ENCODE data around the gene KIRREL1.

Gene KIRREL1

GRCh38 chr1:158037866-158038359 is 44.5 kb downstream of the KIRREL1 start:
- POLR2A ChIA-PET = no interaction called here
- Histone ChIP-seq H3K4me1 (ENCODE audit: control extremely low read depth in 1 of 4, control insufficient read depth in 4 of 4, insufficient read depth in 4 of 4, low read length in 3 of 4) (peaks cover 0 to 8% (median 4%) of the 10 kb centered on the region in 4 experiments), H3K27ac (ENCODE audit: insufficient read depth in 1 of 2, low read depth in 1 of 2, low read length in 2 of 2, poor library complexity in 1 of 2, severe bottlenecking in 2 of 2) (no peak overlapping the region), H3K9me3 (ENCODE audit: control extremely low read depth in 1 of 5, control insufficient read depth in 4 of 5, insufficient read depth in 2 of 5, low read depth in 1 of 5, low read length in 4 of 5) (no peaks in the 10 kb centered on the region), H3K27me3 (replicated peaks in 2 of 5; ENCODE audit: control insufficient read depth in 4 of 5, insufficient read depth in 5 of 5, low read length in 4 of 5) (no peaks in the 10 kb centered on the region), H3K4me3 (ENCODE audit: control insufficient read depth in 1 of 7, extremely low read depth in 1 of 7, insufficient read depth in 4 of 7, low read depth in 2 of 7, low read length in 6 of 7) (no peak overlapping the region), H3K36me3 (ENCODE audit: control insufficient read depth in 4 of 4, insufficient read depth in 4 of 4, low read length in 3 of 4) (no peaks in the 10 kb centered on the region)
- CTCF ChIA-PET = interaction anchor here (1.1 to 9.9 kb wide), 12 partner anchors 10 to 85 kb away, joined by 3 to 103 read pairs (median 6); partner anchors contain the start of gene KIRREL1
- WGBS (ENCODE audit: insufficient coverage) = 45% methylated on average over 9 of the region's 9 CpGs
- no peak for DNase-seq

GRCh38 chr1:158038793-158039192 is 45.3 kb downstream of the KIRREL1 start:
- POLR2A ChIA-PET = no interaction called here
- no peak for DNase-seq
- H3K4me3 ChIP-seq (ENCODE audit: control insufficient read depth in 1 of 7, extremely low read depth in 1 of 7, insufficient read depth in 4 of 7, low read depth in 2 of 7, low read length in 6 of 7) = no peak overlapping the region
- H3K36me3 ChIP-seq (ENCODE audit: control insufficient read depth in 4 of 4, insufficient read depth in 4 of 4, low read length in 3 of 4) = no peaks in the 10 kb centered on the region
- H3K27ac ChIP-seq (ENCODE audit: insufficient read depth in 1 of 2, low read depth in 1 of 2, low read length in 2 of 2, poor library complexity in 1 of 2, severe bottlenecking in 2 of 2) = no peak overlapping the region
- no peaks in the 10 kb centered on the region for H3K27me3 ChIP-seq (replicated peaks in 2 of 5; ENCODE audit: control insufficient read depth in 4 of 5, insufficient read depth in 5 of 5, low read length in 4 of 5)
- CTCF ChIA-PET = interaction anchor here (1.0 to 9.9 kb wide), 8 partner anchors 9 to 86 kb away, joined by 3 to 103 read pairs (median 4); partner anchors contain the start of gene KIRREL1
- peaks cover 0 to 8% (median 4%) of the 10 kb centered on the region in 4 experiments for H3K4me1 ChIP-seq (ENCODE audit: control extremely low read depth in 1 of 4, control insufficient read depth in 4 of 4, insufficient read depth in 4 of 4, low read length in 3 of 4)
- 99% methylated on average over 8 of the region's 8 CpGs for WGBS (ENCODE audit: insufficient coverage)
- H3K9me3 ChIP-seq (ENCODE audit: control extremely low read depth in 1 of 5, control insufficient read depth in 4 of 5, insufficient read depth in 2 of 5, low read depth in 1 of 5, low read length in 4 of 5) = no peaks in the 10 kb centered on the region

GRCh38 chr1:158039380-158039779 is 45.9 kb downstream of the KIRREL1 start:
- Histone ChIP-seq H3K36me3 (ENCODE audit: control insufficient read depth in 4 of 4, insufficient read depth in 4 of 4, low read length in 3 of 4) (no peaks in the 10 kb centered on the region), H3K27me3 (replicated peaks in 2 of 5; ENCODE audit: control insufficient read depth in 4 of 5, insufficient read depth in 5 of 5, low read length in 4 of 5) (no peaks in the 10 kb centered on the region), H3K27ac (ENCODE audit: insufficient read depth in 1 of 2, low read depth in 1 of 2, low read length in 2 of 2, poor library complexity in 1 of 2, severe bottlenecking in 2 of 2) (no peak overlapping the region), H3K9me3 (ENCODE audit: control extremely low read depth in 1 of 5, control insufficient read depth in 4 of 5, insufficient read depth in 2 of 5, low read depth in 1 of 5, low read length in 4 of 5) (no peaks in the 10 kb centered on the region), H3K4me3 (ENCODE audit: control insufficient read depth in 1 of 7, extremely low read depth in 1 of 7, insufficient read depth in 4 of 7, low read depth in 2 of 7, low read length in 6 of 7) (no peak overlapping the region), H3K4me1 (ENCODE audit: control extremely low read depth in 1 of 4, control insufficient read depth in 4 of 4, insufficient read depth in 4 of 4, low read length in 3 of 4) (peaks cover 0 to 8% (median 4%) of the 10 kb centered on the region in 4 experiments)
- 100% methylated on average over 1 of the region's 5 CpGs for WGBS (ENCODE audit: insufficient coverage)
- no peak for DNase-seq
- CTCF ChIA-PET = interaction anchor here (1.0 to 9.9 kb wide), 8 partner anchors 10 to 85 kb away, joined by 3 to 103 read pairs (median 4); partner anchors contain the start of gene KIRREL1
- POLR2A ChIA-PET = no interaction called here

- Histone ChIP-seq H3K9me3 (ENCODE audit: control extremely low read depth in 1 of 5, control insufficient read depth in 4 of 5, insufficient read depth in 2 of 5, low read depth in 1 of 5, low read length in 4 of 5) (no peaks in the 10 kb centered on the region), H3K4me3 (ENCODE audit: control insufficient read depth in 1 of 7, extremely low read depth in 1 of 7, insufficient read depth in 4 of 7, low read depth in 2 of 7, low read length in 6 of 7) (no peak overlapping the region), H3K4me1 (ENCODE audit: control extremely low read depth in 1 of 4, control insufficient read depth in 4 of 4, insufficient read depth in 4 of 4, low read length in 3 of 4) (peaks cover 0 to 8% (median 4%) of the 10 kb centered on the region in 4 experiments), H3K27ac (ENCODE audit: insufficient read depth in 1 of 2, low read depth in 1 of 2, low read length in 2 of 2, poor library complexity in 1 of 2, severe bottlenecking in 2 of 2) (no peak overlapping the region), H3K36me3 (ENCODE audit: control insufficient read depth in 4 of 4, insufficient read depth in 4 of 4, low read length in 3 of 4) (no peaks in the 10 kb centered on the region), H3K27me3 (replicated peaks in 2 of 5; ENCODE audit: control insufficient read depth in 4 of 5, insufficient read depth in 5 of 5, low read length in 4 of 5) (no peaks in the 10 kb centered on the region)
- no peak for DNase-seq
- ChIA-PET POLR2A (no interaction called here), CTCF (interaction anchor here (0.8 to 9.9 kb wide), 6 partner anchors 14 to 85 kb away, joined by 3 to 103 read pairs (median 5); partner anchors contain the start of gene KIRREL1)
Observed at GRCh38 chr1:158040323-158040722, 46.9 kb downstream of the KIRREL1 start.

GRCh38 chr1:158043232-158043631 is 49.8 kb downstream of the KIRREL1 start:
- WGBS (ENCODE audit: insufficient coverage) = 89% methylated on average over 3 of the region's 5 CpGs
- ChIA-PET CTCF (interaction anchor here (0.9 to 3.2 kb wide), 6 partner anchors 9 to 51 kb away, joined by 3 to 12 read pairs (median 4); partner anchors contain the start of gene KIRREL1), POLR2A (no interaction called here)
- no peak for DNase-seq
- no peaks in the 10 kb centered on the region for H3K36me3 ChIP-seq (ENCODE audit: control insufficient read depth in 4 of 4, insufficient read depth in 4 of 4, low read length in 3 of 4)
- peaks cover 0 to 2% (median 0%) of the 10 kb centered on the region in 4 experiments for H3K4me1 ChIP-seq (ENCODE audit: control extremely low read depth in 1 of 4, control insufficient read depth in 4 of 4, insufficient read depth in 4 of 4, low read length in 3 of 4)
- H3K9me3 ChIP-seq (ENCODE audit: control extremely low read depth in 1 of 5, control insufficient read depth in 4 of 5, insufficient read depth in 2 of 5, low read depth in 1 of 5, low read length in 4 of 5) = no peaks in the 10 kb centered on the region
- H3K27me3 ChIP-seq (replicated peaks in 2 of 5; ENCODE audit: control insufficient read depth in 4 of 5, insufficient read depth in 5 of 5, low read length in 4 of 5) = no peaks in the 10 kb centered on the region
- H3K27ac ChIP-seq (ENCODE audit: insufficient read depth in 1 of 2, low read depth in 1 of 2, low read length in 2 of 2, poor library complexity in 1 of 2, severe bottlenecking in 2 of 2) = no peak overlapping the region
- H3K4me3 ChIP-seq (ENCODE audit: control insufficient read depth in 1 of 7, extremely low read depth in 1 of 7, insufficient read depth in 4 of 7, low read depth in 2 of 7, low read length in 6 of 7) = no peak overlapping the region

- H3K9me3 ChIP-seq (ENCODE audit: control extremely low read depth in 1 of 5, control insufficient read depth in 4 of 5, insufficient read depth in 2 of 5, low read depth in 1 of 5, low read length in 4 of 5) = no peaks in the 10 kb centered on the region
- ChIA-PET CTCF (interaction anchor here (1.1 to 3.2 kb wide), 5 partner anchors 9 to 54 kb away, joined by 3 to 12 read pairs (median 8); no protein-coding TSS in a partner anchor), POLR2A (no interaction called here)
- 85% methylated on average over 2 of the region's 2 CpGs for WGBS (ENCODE audit: insufficient coverage)
- no peak overlapping the region for H3K4me3 ChIP-seq (ENCODE audit: control insufficient read depth in 1 of 7, extremely low read depth in 1 of 7, insufficient read depth in 4 of 7, low read depth in 2 of 7, low read length in 6 of 7)
- H3K36me3 ChIP-seq (ENCODE audit: control insufficient read depth in 4 of 4, insufficient read depth in 4 of 4, low read length in 3 of 4) = no peaks in the 10 kb centered on the region
- H3K27ac ChIP-seq (ENCODE audit: insufficient read depth in 1 of 2, low read depth in 1 of 2, low read length in 2 of 2, poor library complexity in 1 of 2, severe bottlenecking in 2 of 2) = no peak overlapping the region
- no peaks in the 10 kb centered on the region for H3K4me1 ChIP-seq (ENCODE audit: control extremely low read depth in 1 of 4, control insufficient read depth in 4 of 4, insufficient read depth in 4 of 4, low read length in 3 of 4)
- no peaks in the 10 kb centered on the region for H3K27me3 ChIP-seq (replicated peaks in 2 of 5; ENCODE audit: control insufficient read depth in 4 of 5, insufficient read depth in 5 of 5, low read length in 4 of 5)
- no peak for DNase-seq
Observed at GRCh38 chr1:158045639-158046038, 52.2 kb downstream of the KIRREL1 start.

- WGBS (ENCODE audit: insufficient coverage) = 72% methylated on average over 4 of the region's 4 CpGs
- no peak overlapping the region for H3K27ac ChIP-seq (ENCODE audit: insufficient read depth in 1 of 2, low read depth in 1 of 2, low read length in 2 of 2, poor library complexity in 1 of 2, severe bottlenecking in 2 of 2)
- POLR2A ChIA-PET = no interaction called here
- no peaks in the 10 kb centered on the region for H3K27me3 ChIP-seq (replicated peaks in 2 of 5; ENCODE audit: control insufficient read depth in 4 of 5, insufficient read depth in 5 of 5, low read length in 4 of 5)
- DNase-seq = no peak
- H3K4me1 ChIP-seq (ENCODE audit: control extremely low read depth in 1 of 4, control insufficient read depth in 4 of 4, insufficient read depth in 4 of 4, low read length in 3 of 4) = no peaks in the 10 kb centered on the region
- no peaks in the 10 kb centered on the region for H3K9me3 ChIP-seq (ENCODE audit: control extremely low read depth in 1 of 5, control insufficient read depth in 4 of 5, insufficient read depth in 2 of 5, low read depth in 1 of 5, low read length in 4 of 5)
- CTCF ChIA-PET = interaction anchor here (0.9 to 1.9 kb wide), 5 partner anchors 9 to 55 kb away, joined by 3 to 8 read pairs (median 5); no protein-coding TSS in a partner anchor
- no peaks in the 10 kb centered on the region for H3K36me3 ChIP-seq (ENCODE audit: control insufficient read depth in 4 of 4, insufficient read depth in 4 of 4, low read length in 3 of 4)
- no peak overlapping the region for H3K4me3 ChIP-seq (ENCODE audit: control insufficient read depth in 1 of 7, extremely low read depth in 1 of 7, insufficient read depth in 4 of 7, low read depth in 2 of 7, low read length in 6 of 7)
Observed at GRCh38 chr1:158046715-158047510, 53.5 kb downstream of the KIRREL1 start.
